ENCODE results near the gene FAM20C.

Gene FAM20C

DNA sequence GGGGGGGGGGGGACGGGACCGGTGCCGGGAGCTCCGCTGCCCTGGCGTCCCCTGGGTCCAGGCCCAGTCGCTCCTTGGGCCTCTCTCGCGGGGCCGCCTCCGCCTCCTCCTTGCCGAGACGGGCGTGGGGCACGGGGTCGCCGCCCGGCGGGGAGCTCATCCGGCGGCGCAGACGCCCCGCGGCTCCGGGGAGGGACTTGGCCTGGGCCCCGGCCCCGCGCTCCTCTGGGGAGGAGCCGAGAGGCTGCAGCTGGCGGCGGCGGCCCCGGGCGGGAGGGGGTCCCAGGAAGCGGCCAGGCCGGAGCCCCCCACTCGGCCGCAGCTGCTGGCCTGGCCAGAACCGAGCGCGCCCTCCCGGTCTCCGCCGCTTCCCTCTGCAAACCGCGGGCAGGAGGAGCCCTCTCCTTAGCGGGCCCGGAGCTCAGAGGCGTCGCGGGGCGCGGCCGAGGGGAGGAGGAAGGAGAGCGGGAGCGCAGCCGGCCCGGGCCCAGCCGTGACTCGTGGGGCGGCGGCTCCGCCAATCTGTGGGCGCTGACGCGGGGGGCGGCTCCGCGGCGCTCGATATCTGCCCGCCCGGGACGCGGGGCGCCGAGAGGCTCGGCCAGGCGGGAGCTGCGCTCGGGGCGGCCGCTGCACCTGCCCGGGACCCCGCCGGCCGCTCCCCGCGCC is at the start of gene FAM20C:
Gene FAM20C, plus strand, starts transcription at position 591 of the 669 bp plus-strand sequence. CDS start 629 bp downstream, outside the sequence.
- Histone ChIP-seq H3K36me3 (no peaks in the 10 kb centered on the region), H3K27ac (no peak within 1 kb of the TSS)

GRCh38 chr7:143145-143751 is 49.1 kb upstream of the FAM20C start:
- TF ChIP-seq, protein P1, sequence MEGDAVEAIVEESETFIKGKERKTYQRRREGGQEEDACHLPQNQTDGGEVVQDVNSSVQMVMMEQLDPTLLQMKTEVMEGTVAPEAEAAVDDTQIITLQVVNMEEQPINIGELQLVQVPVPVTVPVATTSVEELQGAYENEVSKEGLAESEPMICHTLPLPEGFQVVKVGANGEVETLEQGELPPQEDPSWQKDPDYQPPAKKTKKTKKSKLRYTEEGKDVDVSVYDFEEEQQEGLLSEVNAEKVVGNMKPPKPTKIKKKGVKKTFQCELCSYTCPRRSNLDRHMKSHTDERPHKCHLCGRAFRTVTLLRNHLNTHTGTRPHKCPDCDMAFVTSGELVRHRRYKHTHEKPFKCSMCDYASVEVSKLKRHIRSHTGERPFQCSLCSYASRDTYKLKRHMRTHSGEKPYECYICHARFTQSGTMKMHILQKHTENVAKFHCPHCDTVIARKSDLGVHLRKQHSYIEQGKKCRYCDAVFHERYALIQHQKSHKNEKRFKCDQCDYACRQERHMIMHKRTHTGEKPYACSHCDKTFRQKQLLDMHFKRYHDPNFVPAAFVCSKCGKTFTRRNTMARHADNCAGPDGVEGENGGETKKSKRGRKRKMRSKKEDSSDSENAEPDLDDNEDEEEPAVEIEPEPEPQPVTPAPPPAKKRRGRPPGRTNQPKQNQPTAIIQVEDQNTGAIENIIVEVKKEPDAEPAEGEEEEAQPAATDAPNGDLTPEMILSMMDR (IDR thresholded peaks at IDR 0.05), result no peak
- H3K27ac ChIP-seq, result no peak overlapping the region
- H3K36me3 ChIP-seq, result no peaks in the 10 kb centered on the region
- H3K4me1 ChIP-seq (ENCODE audit: control insufficient read depth in 1 of 2, insufficient read depth in 1 of 2, low read depth in 1 of 2, low read length in 1 of 2), result no peaks in the 10 kb centered on the region
- no peaks in the 10 kb centered on the region for H3K9me3 ChIP-seq
- H3K4me3 ChIP-seq (ENCODE audit: low read depth in 1 of 2, low read length in 1 of 2), result no peak overlapping the region
- H3K27me3 ChIP-seq, result no peaks in the 10 kb centered on the region

More for the DNA sequence above, at the start of gene FAM20C:
- TF ChIP-seq, protein P1 (IDR thresholded peaks at IDR 0.05), result no peak
- peak within 1 kb of the TSS; percentile 50 to 66 for H3K4me3 ChIP-seq (ENCODE audit: low read depth in 1 of 2, low read length in 1 of 2)
- no peaks in the 10 kb centered on the region for H3K9me3 ChIP-seq
- peaks cover 91% of the 10 kb centered on the region for H3K27me3 ChIP-seq
- peaks cover 7 to 22% of the 10 kb centered on the region in 2 experiments for H3K4me1 ChIP-seq (ENCODE audit: control insufficient read depth in 1 of 2, insufficient read depth in 1 of 2, low read depth in 1 of 2, low read length in 1 of 2)

- Histone ChIP-seq H3K4me1 (ENCODE audit: control insufficient read depth in 1 of 2, insufficient read depth in 1 of 2, low read depth in 1 of 2, low read length in 1 of 2) (peaks cover 4 to 5% of the 10 kb centered on the region in 2 experiments), H3K27ac (no peak overlapping the region), H3K36me3 (no peaks in the 10 kb centered on the region), H3K27me3 (no peaks in the 10 kb centered on the region), H3K9me3 (no peaks in the 10 kb centered on the region), H3K4me3 (ENCODE audit: low read depth in 1 of 2, low read length in 1 of 2) (no peak overlapping the region)
- TF ChIP-seq, protein P1 (IDR thresholded peaks at IDR 0.05), result no peak
Observed at GRCh38 chr7:143811-144453, 48.4 kb upstream of the FAM20C start.

- H3K27me3 ChIP-seq, result no peaks in the 10 kb centered on the region
- no peaks in the 10 kb centered on the region for H3K36me3 ChIP-seq
- no peak overlapping the region for H3K4me3 ChIP-seq (ENCODE audit: low read depth in 1 of 2, low read length in 1 of 2)
- H3K4me1 ChIP-seq (ENCODE audit: control insufficient read depth in 1 of 2, insufficient read depth in 1 of 2, low read depth in 1 of 2, low read length in 1 of 2), result peaks cover 4 to 5% of the 10 kb centered on the region in 2 experiments
- H3K9me3 ChIP-seq, result no peaks in the 10 kb centered on the region
- H3K27ac ChIP-seq, result no peak overlapping the region
- TF ChIP-seq, protein P1 (IDR thresholded peaks at IDR 0.05), result no peak
Observed at GRCh38 chr7:144454-144826, 47.9 kb upstream of the FAM20C start.

DNA sequence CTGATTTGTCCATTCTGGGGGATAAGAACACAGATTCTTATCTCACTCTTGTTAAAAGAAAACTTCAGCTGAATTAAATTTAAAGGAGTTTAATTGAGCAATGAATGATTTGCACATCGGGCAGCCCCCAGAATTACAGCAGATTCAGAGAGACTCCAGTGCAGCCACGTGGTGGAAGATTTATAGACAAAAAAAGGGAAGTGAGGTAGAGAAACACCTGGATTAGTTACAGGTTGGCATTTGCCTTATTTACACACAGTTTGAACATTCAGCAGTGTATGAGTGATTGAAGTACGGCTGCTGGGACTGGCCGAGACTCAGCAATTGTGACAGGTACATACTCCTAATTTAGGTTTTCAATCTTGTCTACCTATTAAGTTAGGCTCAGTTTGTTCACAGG is 46.5 kb upstream of the FAM20C start:
- Histone ChIP-seq H3K4me3 (ENCODE audit: low read depth in 1 of 2, low read length in 1 of 2) (no peak overlapping the region), H3K36me3 (no peaks in the 10 kb centered on the region), H3K9me3 (no peaks in the 10 kb centered on the region), H3K27me3 (no peaks in the 10 kb centered on the region), H3K27ac (no peak overlapping the region), H3K4me1 (ENCODE audit: control insufficient read depth in 1 of 2, insufficient read depth in 1 of 2, low read depth in 1 of 2, low read length in 1 of 2) (peaks cover 16 to 18% of the 10 kb centered on the region in 2 experiments)
- TF ChIP-seq, protein P1 (IDR thresholded peaks at IDR 0.05), result no peak
